AG10803 (cell line): Measurements from ENCODE around the gene FBXL22.

ENCODE experiments used
- DNase-seq: peaks from one replicate; pipeline ENCODE4 v3.0.0; 2010; ENCODE audit warnings: low read depth
- H3K4me3 ChIP-seq: 2 replicates; pipeline ENCODE4 v1.5.1; 2011; ENCODE audit warnings: mild to moderate bottlenecking, low read length, control low read depth
- TF ChIP-seq, protein P1 (sequence below): conservative IDR thresholded peaks from 2 replicates; pipeline ENCODE4 v1.5.1; 2011; ENCODE audit warnings: mild to moderate bottlenecking, low read length, control low read depth, inconsistent platforms

The FBXL22 gene, protein sequence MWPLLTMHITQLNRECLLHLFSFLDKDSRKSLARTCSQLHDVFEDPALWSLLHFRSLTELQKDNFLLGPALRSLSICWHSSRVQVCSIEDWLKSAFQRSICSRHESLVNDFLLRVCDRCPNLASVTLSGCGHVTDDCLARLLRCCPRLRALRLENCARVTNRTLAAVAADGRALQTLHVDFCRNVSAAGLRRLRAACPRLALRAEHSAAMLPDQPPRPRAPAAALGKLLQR

DNA sequence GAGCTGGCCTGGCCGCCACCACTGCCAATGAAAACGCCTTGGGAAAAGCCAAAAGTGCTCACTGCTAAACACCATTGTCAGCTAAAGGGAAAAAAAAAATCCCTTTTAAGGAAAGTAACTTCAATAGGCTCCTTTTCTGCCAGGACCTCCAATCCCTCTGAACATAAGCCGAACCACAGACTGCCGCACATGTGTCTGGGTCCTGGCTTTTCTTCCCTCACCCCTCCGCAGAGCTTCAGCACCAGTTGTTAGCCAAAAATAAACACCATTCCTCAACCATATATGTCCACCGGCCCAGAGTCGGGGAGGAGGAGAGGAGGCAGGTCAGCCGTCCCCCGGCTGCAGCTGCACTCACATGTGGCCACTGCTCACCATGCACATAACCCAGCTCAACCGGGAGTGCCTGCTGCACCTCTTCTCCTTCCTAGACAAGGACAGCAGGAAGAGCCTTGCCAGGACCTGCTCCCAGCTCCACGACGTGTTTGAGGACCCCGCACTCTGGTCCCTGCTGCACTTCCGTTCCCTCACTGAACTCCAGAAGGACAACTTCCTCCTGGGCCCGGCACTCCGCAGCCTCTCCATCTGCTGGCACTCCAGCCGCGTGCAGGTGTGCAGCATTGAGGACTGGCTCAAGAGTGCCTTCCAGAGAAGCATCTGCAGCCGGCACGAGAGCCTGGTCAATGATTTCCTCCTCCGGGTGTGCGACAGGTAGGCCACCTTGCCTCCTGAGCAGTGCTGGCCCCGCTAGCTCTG is at the start of gene FBXL22:
TSS of gene FBXL22 (plus strand) at position 350 of the 753 bp plus-strand sequence. CDS start at position 356, 6 bp downstream.
- H3K4me3 ChIP-seq, result peak within 1 kb of the TSS; percentile 35
- TF ChIP-seq, protein P1, sequence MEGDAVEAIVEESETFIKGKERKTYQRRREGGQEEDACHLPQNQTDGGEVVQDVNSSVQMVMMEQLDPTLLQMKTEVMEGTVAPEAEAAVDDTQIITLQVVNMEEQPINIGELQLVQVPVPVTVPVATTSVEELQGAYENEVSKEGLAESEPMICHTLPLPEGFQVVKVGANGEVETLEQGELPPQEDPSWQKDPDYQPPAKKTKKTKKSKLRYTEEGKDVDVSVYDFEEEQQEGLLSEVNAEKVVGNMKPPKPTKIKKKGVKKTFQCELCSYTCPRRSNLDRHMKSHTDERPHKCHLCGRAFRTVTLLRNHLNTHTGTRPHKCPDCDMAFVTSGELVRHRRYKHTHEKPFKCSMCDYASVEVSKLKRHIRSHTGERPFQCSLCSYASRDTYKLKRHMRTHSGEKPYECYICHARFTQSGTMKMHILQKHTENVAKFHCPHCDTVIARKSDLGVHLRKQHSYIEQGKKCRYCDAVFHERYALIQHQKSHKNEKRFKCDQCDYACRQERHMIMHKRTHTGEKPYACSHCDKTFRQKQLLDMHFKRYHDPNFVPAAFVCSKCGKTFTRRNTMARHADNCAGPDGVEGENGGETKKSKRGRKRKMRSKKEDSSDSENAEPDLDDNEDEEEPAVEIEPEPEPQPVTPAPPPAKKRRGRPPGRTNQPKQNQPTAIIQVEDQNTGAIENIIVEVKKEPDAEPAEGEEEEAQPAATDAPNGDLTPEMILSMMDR, result no peak
- peak; percentile 64 for DNase-seq

DNA sequence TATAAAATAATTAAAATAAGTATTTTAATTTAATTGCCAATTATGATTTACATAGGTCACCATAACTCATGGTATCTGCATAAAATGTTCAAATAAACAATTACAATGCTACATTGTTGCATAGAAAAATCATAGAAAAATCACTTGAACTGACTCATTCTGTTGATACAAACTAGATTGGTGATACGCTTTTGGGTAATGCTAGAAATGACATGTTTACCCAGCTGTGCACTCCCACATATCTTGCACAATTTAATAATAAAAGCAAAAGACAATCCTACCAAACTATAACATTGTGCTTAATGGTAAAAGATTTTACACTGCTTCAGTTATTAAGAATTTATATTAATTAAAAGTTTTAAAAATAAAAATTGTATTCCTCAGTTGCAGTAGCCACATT is 45.8 kb upstream of the FBXL22 start:
- DNase-seq, result peak; percentile 57
- H3K4me3 ChIP-seq, result no peak overlapping the region
- TF ChIP-seq, protein P1, result no peak

DNA sequence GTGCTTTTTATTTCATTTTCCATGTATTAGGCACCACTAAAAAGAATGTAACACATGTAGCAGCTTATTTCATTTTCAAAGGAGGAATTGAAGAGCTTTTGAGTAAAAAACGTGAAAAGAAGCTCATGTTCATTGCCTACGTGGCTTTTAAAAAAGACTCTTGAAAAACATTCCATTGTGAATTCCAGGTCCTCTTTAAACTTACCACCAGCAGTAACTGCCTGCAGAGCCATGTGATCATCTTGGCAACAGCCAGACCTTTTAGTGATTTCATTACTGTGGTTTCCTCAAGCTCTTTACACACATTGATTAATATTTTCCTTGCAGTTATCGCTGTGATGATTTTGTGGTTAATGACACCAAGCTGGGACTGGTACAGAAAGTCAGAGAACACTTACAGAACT is 43.8 kb upstream of the FBXL22 start:
- peak overlapping the region; percentile 19 for H3K4me3 ChIP-seq
- TF ChIP-seq, protein P1, result no peak

DNA sequence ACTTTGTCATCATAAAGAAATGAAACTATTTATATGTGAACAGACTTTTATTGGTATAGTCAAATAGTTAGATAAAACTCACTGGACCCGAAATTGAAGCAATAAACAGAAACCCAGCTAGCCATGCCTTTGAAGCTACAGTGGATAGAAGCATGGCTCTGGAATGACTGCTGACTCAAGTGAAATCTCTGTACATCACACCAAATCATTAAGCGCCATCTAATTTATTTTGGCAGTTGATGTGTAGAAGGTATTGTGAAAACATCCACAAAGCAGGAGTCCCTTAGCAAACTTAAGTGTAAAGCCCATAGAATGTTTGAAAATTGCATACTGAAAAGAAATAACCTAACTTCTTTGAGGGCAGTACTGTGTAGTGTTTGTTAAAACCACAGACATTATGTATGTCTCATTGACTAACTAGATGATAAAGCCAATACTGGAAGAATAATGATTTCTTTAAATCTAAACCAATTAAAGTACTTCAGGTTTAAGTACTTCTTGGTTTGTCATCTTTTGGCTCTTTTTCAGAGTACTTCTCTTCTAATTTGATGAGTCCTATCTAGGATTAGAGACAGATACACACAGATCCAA is 42.8 kb upstream of the FBXL22 start:
- DNase-seq, result no peak
- TF ChIP-seq, protein P1, result no peak
- H3K4me3 ChIP-seq, result no peak overlapping the region

More for the DNA sequence above, 43.8 kb upstream of the FBXL22 start:
- DNase-seq, result peak; percentile 97

DNA sequence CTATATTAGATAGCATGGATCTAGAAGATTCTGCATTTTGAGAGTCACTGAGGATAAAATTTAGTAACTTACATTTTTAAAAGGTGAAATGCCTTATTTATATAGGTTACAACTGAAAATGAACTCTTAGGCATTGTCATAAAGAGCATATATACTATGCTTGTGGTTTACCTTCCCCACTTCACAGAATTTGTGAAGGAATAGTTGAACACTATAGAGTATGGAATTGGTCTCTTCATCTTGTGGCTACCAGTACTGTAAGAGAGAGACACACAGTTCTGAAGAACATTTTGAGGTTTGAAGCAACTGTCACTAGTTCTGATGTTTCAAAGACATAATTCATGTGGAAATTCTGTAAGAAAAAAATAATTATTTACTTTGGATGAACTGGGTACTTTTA is 41.7 kb upstream of the FBXL22 start:
- TF ChIP-seq, protein P1, result no peak
- no peak for DNase-seq
- no peak overlapping the region for H3K4me3 ChIP-seq

DNA sequence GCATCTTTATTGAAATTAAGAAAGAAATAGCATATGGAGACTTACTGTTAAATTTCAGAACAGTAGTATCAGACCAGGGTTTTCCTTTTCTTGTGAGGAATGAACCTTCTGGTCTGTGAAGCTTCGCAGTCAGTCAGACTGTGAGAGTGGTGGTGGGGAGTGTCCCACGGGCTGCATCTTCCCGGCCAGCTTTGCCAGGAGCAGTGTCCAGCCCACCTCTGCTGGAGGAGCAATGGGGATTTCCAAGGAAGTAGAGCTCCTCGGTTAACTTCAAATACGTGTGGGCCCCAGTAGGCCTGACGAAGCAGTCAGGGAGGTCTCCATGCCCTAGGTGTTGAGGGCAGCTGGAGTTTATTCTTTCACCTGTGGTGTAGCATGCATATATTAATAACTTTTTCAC is 40.9 kb upstream of the FBXL22 start:
- TF ChIP-seq, protein P1, result no peak
- no peak overlapping the region for H3K4me3 ChIP-seq
- no peak for DNase-seq
